Activated CD4-positive, alpha-beta T cell treated with anti-CD3 and anti-CD28 coated beads, Interleukin-2, amount 50 U/mL, for 4 hours (primary cell): Measurements from ENCODE around the gene SAMD3.
"Not testable (repeated sequence)": the region's sequence is repeated elsewhere in the genome, so short reads cannot be mapped to it uniquely, and the experiment has no call there.

Experiments used
- DNase-seq, 2 experiments: peaks; one replicate each; pipeline ENCODE4 v3.0.0-alpha.2; 2020

Gene SAMD3

GRCh38 chr6:130207979-130208649, 14.6 kb downstream of the SAMD3 start:
- no peak for DNase-seq

- DNase-seq, result no peak
These were observed 16.3 kb downstream of the SAMD3 start for GRCh38 chr6:130206479-130206878.

- no peak for DNase-seq
These were observed 18.4 kb downstream of the SAMD3 start for GRCh38 chr6:130204322-130204721.

DNA sequence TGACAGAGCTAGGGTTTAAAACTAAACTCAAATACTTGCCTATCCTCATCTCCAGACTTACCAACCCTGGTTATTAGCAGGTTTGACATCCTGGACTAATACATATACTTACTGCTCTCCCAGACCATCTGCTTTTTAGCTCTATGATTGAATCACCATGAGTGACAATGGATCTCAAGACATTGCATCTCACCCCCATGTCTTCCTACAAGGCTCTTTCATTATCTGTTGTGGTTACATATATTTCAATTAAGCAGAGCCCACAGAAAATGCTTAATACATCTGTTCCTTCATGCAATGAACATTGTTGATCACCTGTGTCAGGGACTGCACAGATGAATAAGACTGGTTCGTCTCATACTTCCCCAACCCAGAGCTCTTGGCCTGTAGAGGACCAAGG, 19.4 kb downstream of the SAMD3 start:
- DNase-seq, result no peak

GRCh38 chr6:130202782-130203181, 20.0 kb downstream of the SAMD3 start:
- peak in 1 of 2 experiments; percentile 5 for DNase-seq

GRCh38 chr6:130200020-130200419, 22.7 kb downstream of the SAMD3 start:
- no peak for DNase-seq

- DNase-seq, result no peak
These were observed 24.2 kb downstream of the SAMD3 start for GRCh38 chr6:130198483-130199035.

DNA sequence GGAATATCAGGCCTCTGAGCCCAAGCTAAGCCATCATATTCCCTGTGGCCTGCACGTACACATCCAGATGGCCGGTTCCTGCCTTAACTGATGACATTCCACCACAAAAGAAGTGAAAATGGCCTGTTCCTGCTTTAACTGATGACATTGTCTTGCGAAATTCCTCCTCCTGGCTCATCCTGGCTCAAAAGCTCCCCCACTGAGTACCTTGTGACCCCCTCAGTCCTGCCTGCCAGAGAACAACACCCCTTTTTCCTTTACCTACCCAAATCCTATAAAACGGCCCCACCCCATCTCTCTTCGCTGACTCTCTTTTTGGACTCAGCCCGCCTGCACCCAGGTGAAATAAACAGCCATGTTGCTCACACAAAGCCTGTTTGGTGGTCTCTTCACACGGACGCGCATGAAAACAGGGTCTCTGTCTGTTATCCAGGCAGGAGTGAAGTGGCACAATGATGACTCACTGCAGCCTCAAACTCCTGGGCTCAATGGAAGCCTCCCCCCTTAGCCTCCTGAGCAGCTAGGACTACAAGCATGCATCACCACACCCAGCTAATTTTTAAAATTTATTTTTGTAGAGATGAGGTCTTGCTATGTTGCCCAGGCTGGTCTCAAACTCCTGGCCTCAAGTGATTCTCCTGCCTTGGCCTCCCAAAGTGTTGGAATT, 24.8 kb downstream of the SAMD3 start:
- not testable (repeated sequence) for DNase-seq

DNA sequence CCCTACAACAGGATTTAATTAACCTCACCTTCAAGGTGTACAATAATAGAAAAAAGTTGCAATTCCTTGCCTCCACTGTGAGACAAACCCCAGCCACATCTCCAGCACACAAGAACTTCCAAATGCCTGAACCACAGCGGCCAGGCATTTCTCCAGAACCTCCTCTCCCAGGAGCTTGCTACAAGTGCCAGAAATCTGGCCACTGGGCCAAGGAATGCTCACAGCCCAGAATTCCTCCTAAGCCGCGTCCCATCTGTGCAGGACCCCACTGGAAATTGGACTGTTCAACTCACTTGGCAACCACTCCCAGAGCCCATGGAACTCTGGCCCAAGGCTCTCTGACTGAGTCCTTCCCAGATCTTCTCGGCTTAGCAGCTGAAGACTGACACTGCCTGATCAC, 28.3 kb downstream of the SAMD3 start:
- DNase-seq, result not testable (repeated sequence)

DNA sequence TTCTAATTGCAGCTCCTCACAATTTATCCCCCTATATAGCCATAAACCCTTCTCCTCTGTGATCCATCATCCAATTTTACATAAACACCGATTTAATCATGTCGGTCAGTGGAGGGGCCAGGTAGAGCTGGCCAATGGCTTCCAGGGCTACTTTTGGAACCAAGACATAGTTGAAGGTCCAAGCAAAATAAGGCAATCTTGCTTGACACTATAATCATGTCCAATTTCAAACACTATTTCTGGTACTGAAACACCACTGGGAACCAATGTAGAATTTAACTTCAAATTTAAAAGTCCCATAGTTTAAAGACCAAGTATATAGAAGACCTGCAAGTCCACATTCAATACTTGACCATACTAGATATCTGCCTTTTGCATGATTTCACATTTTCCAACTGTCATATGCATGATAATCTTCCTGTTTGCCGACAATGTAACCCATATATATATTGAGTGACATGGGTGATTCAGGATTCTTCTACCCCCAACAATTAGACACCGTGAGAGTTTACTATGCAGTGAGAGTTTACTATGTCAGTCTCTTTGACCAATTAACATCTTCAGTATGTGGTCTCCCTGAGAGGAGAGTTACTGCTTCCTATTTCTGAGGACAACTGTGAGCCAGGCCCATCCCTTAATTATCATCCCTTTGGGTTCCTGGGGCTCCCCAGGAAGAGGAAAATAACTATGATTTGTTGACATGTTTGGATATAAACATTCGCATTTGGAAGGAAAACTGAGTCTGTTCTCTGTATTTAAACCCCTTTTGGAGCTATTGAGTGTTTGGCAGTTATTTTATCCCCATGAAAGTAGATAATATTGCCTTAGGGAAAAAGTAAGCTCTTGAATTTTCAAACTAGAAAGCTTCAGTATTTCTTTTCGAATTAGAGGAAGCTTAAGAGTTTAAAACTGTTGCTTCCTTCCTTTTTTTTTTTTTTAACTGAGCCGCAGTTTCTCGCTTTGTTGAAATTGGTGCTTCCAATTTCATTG, 31.8 kb downstream of the SAMD3 start:
- no peak for DNase-seq

GRCh38 chr6:130189531-130190397, 33.0 kb downstream of the SAMD3 start:
- no peak for DNase-seq

- no peak for DNase-seq
These were observed 34.4 kb downstream of the SAMD3 start for GRCh38 chr6:130188207-130188899.

DNA sequence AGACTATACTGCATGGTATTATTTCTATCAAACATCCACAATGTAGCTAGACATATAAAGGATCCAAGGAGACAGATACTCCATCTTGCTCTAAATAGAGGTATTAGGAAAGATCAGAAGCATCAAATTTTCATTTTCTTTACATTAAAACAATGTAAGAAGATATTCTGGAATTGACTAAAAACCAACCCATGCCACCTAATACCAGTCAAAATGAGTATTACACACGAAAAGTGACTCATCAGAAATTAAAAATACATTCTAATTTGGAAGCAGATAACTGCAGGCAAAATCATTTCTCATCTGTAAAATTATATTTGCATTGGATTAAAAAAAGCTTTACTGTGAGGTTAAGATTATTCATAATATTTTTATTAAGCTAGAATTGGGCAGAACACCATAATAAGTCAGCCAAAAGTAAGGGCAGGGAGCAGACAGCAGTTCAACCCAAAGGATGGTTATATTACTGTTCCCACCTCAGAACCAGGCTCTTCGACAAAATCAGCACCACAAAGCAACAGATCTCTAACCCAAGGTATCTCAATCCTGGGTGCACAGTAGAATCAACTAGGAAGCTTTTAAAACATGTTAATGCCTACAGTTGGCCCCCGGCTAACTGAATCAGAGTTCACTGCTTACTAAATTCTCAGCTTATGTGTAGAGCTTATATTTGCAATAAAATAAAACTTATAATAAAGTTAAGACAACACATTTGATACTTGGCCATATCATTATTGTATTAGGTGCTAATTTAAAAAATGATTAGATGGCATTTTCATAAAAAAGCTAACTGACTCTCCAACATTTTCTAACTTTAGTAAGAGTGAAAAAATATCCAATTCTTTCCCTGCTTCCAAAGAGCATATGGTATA, 35.2 kb downstream of the SAMD3 start:
- no peak for DNase-seq

DNA sequence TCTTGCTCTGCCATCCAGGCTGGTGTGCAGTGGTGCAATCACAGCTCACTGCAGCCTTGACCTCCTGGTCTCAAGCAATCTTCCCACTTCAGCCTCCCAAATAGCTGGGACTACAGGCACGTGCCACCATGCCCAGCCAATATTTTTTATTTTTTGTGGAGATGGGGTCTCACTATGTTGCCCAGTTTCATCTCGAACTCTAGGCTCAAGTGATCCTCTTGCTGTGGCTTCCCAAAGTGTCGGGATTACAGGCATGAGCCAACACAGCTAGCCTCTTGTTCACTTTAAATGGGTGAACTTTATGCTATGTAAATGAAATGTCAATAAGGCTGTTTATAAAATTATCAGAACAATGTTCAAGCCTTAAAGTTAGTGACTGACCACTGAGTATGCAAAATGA, 37.1 kb downstream of the SAMD3 start:
- DNase-seq, result no peak

GRCh38 chr6:130183271-130184222, 39.2 kb downstream of the SAMD3 start:
- no peak for DNase-seq

DNA sequence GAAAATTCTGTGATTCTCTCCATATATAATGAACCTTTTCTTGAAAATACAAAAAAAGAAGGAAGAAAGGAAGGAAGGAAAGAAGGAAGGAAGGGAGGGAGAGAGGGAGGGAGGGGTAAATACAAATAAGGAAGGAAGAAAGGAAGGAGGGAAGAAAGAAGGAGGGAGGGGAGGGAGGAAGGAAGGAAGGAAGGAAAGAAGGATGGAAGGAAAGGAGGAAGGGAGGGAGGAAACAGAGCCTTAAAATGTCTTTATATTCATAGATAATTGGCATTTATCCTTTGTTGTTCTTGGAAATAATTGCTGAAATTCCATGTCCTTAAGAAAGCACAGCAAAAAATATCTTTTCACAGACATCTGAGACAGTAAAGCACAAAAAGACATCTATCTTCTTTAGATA, 40.3 kb downstream of the SAMD3 start:
- no peak for DNase-seq

- DNase-seq, result no peak
These were observed 44.1 kb downstream of the SAMD3 start for GRCh38 chr6:130178692-130179091.

DNA sequence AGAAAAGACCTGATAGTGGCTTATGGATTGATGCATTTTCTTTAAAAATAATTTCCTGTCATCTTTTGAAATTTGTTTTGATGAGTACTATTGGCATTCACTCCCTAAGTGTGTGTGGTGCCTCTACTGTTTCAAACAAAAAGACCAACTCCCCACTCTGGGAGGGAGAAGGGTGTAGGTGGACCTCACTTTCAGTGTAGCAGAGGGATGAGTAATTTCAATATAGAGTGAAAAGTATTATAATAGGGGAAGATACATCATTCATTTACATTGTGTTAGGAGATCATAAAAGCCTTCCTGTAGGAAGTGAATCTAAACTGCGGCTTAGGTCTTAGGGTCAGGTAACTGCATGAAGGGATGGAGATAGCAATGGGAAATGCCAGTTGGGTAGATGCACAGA, 46.4 kb downstream of the SAMD3 start:
- DNase-seq, result no peak

- not testable (repeated sequence) for DNase-seq
These were observed 49.3 kb downstream of the SAMD3 start for GRCh38 chr6:130173377-130174004.
